H1 (cell line): ENCODE data around the gene RIMBP2. TPM values are rescaled to one million over a fixed set of nuclear protein-coding genes. Genes with fewer than 3 reads are reported as not detected.
A peak's percentile ranks its signal among the peaks of the same experiment; 100 is the strongest.

Experiments used
- CTCF ChIA-PET: fragments of 300-600 bp; sonication (Branson Sonifier 250); formaldehyde crosslinking; loops from one replicate; lab custom pipeline; 2021; ENCODE audit not compliant: partially characterized antibody; lab: Charles Lee
- POLR2A ChIA-PET: fragments of 300-600 bp; sonication (Branson Sonifier 250); formaldehyde crosslinking; loops from one replicate; lab custom pipeline; 2021; ENCODE audit warnings: inconsistent platforms; ENCODE audit not compliant: partially characterized antibody; lab: Charles Lee
- DNase-seq, 2 experiments: peaks; one replicate each; pipeline versions ENCODE4 v3.0.0 to v3.0.0-alpha.2; 2010 to 2022; ENCODE audit warnings: low spot score in 2 of 2, low read depth in 1 of 2, mixed read lengths in 1 of 2
- FAIRE-seq: peaks from 2 replicates; lab custom pipeline; 2011; peaks lifted over from hg19 to GRCh38; lab: Jason Lieb, UNC
- H2AFZ ChIP-seq: 2 replicates; pipeline ENCODE4 v1.8.1; 2012; ENCODE audit warnings: low read length, inconsistent platforms
- H2AK5ac ChIP-seq: 2 replicates; pipeline ENCODE4 v1.6.1; 2013; ENCODE audit warnings: low read depth, low read length
- H2BK120ac ChIP-seq: replicated peaks from 2 replicates; pipeline ENCODE3; 2013; ENCODE audit warnings: low read depth, low read length, inconsistent platforms
- H2BK12ac ChIP-seq: 2 replicates; pipeline ENCODE4 v1.6.1; 2013; ENCODE audit warnings: low read depth, low read length
- H2BK15ac ChIP-seq: 2 replicates; pipeline ENCODE4 v1.6.1; 2013; ENCODE audit warnings: low read length
- H2BK20ac ChIP-seq: 2 replicates; pipeline ENCODE4 v1.6.1; 2013; ENCODE audit warnings: low read length
- H2BK5ac ChIP-seq: 2 replicates; pipeline ENCODE4 v1.6.1; 2013; ENCODE audit warnings: low read depth, low read length
- H3K14ac ChIP-seq: 2 replicates; pipeline ENCODE4 v1.6.1; 2013; ENCODE audit warnings: inconsistent platforms; ENCODE audit not compliant: insufficient read length
- H3K18ac ChIP-seq: 2 replicates; pipeline ENCODE4 v1.6.1; 2013; ENCODE audit warnings: low read length; ENCODE audit errors: extremely low read depth
- H3K23ac ChIP-seq: 2 replicates; pipeline ENCODE4 v1.6.1; 2013; ENCODE audit warnings: inconsistent platforms; ENCODE audit not compliant: insufficient read length
- H3K23me2 ChIP-seq: 2 replicates; pipeline ENCODE4 v1.6.1; 2013; ENCODE audit warnings: low read depth, low read length
- H3K27ac ChIP-seq: 2 replicates; pipeline ENCODE4 v1.6.1; 2011; ENCODE audit warnings: low read depth, low read length, inconsistent platforms
- H3K27me3 ChIP-seq, 4 experiments: replicated peaks in 1 of 4; 1 replicate in 1 of 4; 2 replicates in 3 of 4; pipeline versions ENCODE4 v1.6.1 to v1.8.1; 2011 to 2013; ENCODE audit warnings: low read length in 3 of 4, mild to moderate bottlenecking in 3 of 4, inconsistent platforms in 2 of 4, mixed read lengths in 2 of 4, moderate library complexity in 1 of 4; ENCODE audit not compliant: control insufficient read depth in 3 of 4, insufficient read depth in 3 of 4; ENCODE audit errors: extremely low read depth in 1 of 4
- H3K36me3 ChIP-seq, 4 experiments: 2 replicates each; pipeline versions ENCODE4 v1.6.1 to v1.8.1; 2011 to 2013; ENCODE audit warnings: mild to moderate bottlenecking in 4 of 4, low read length in 3 of 4, moderate library complexity in 2 of 4, control low read depth in 1 of 4, inconsistent platforms in 1 of 4; ENCODE audit not compliant: insufficient read depth in 4 of 4, control insufficient read depth in 2 of 4
- H3K4ac ChIP-seq: replicated peaks from 2 replicates; pipeline ENCODE3; 2013; ENCODE audit warnings: low read length, low read depth, mixed read lengths, inconsistent platforms; ENCODE audit not compliant: insufficient read length
- H3K4me1 ChIP-seq, 4 experiments: replicated peaks in 1 of 4; 1 replicate in 1 of 4; 2 replicates in 3 of 4; pipeline versions ENCODE4 v1.6.1 to v1.8.1; 2011 to 2013; ENCODE audit warnings: low read length in 3 of 4, inconsistent platforms in 2 of 4, mixed read lengths in 1 of 4; ENCODE audit not compliant: insufficient read depth in 4 of 4, control insufficient read depth in 3 of 4
- H3K4me2 ChIP-seq, 2 experiments: 2 replicates each; pipeline versions ENCODE4 v1.6.1 to v1.8.1; 2011 to 2013; ENCODE audit warnings: low read depth in 2 of 2, low read length in 2 of 2, control low read depth in 1 of 2, inconsistent platforms in 1 of 2, mild to moderate bottlenecking in 1 of 2; ENCODE audit not compliant: insufficient read depth in 1 of 2
- H3K4me3 ChIP-seq, 4 experiments: fragments of 200-600, 300-600 bp in 1 of 4; sonication (generic), shearing (Covaris generic), sonication (Bioruptor Twin) in 1 of 4; 2 replicates each; pipeline versions ENCODE4 v1.5.1 to v1.8.1; 2011 to 2016; ENCODE audit warnings: low read length in 4 of 4, low read depth in 3 of 4, control low read depth in 2 of 4, inconsistent platforms in 2 of 4, mild to moderate bottlenecking in 2 of 4, mixed read lengths in 1 of 4, moderate library complexity in 1 of 4; ENCODE audit not compliant: insufficient read depth in 2 of 4; ENCODE audit errors: extremely low read depth in 1 of 4
- H3K56ac ChIP-seq: replicated peaks from 2 replicates; pipeline ENCODE3; 2013; ENCODE audit warnings: low read depth, mild to moderate bottlenecking, mixed read lengths, low read length, inconsistent platforms; ENCODE audit not compliant: insufficient read length
- H3K79me1 ChIP-seq: 2 replicates; pipeline ENCODE4 v1.6.1; 2013; ENCODE audit warnings: low read depth, low read length, control low read depth
- H3K79me2 ChIP-seq, 2 experiments: 2 replicates each; pipeline versions ENCODE4 v1.6.1 to v1.8.1; 2012 to 2013; ENCODE audit warnings: low read length in 2 of 2, mild to moderate bottlenecking in 2 of 2, inconsistent platforms in 1 of 2; ENCODE audit not compliant: insufficient read depth in 2 of 2, control insufficient read depth in 1 of 2
- H3K9ac ChIP-seq, 4 experiments: replicated peaks in 1 of 4; 1 replicate in 1 of 4; 2 replicates in 3 of 4; pipeline versions ENCODE4 v1.6.1 to v1.8.1; 2011 to 2013; ENCODE audit warnings: low read depth in 3 of 4, low read length in 3 of 4, control low read depth in 2 of 4, mild to moderate bottlenecking in 2 of 4, moderate library complexity in 2 of 4, inconsistent platforms in 1 of 4; ENCODE audit errors: extremely low read depth in 1 of 4
- H3K9me3 ChIP-seq, 2 experiments: 2 replicates each; pipeline versions ENCODE4 v1.6.1 to v1.8.1; 2012 to 2013; ENCODE audit warnings: mild to moderate bottlenecking in 2 of 2, moderate library complexity in 2 of 2, control low read depth in 1 of 2, inconsistent platforms in 1 of 2, low read depth in 1 of 2, low read length in 1 of 2, mixed read lengths in 1 of 2; ENCODE audit not compliant: insufficient read depth in 2 of 2
- H4K20me1 ChIP-seq, 2 experiments: replicated peaks in 1 of 2; 2 replicates each; pipeline versions ENCODE3 to v1.8.1; 2011 to 2013; ENCODE audit warnings: inconsistent platforms in 2 of 2, low read length in 2 of 2, mild to moderate bottlenecking in 1 of 2; ENCODE audit not compliant: insufficient read depth in 2 of 2, control insufficient read depth in 1 of 2
- H4K5ac ChIP-seq: 2 replicates; pipeline ENCODE4 v1.6.1; 2013; ENCODE audit warnings: low read length, low read depth, mixed read lengths, inconsistent platforms; ENCODE audit not compliant: insufficient read length
- H4K8ac ChIP-seq: 2 replicates; pipeline ENCODE4 v1.8.0; 2013; ENCODE audit warnings: mild to moderate bottlenecking, moderate library complexity, low read length, inconsistent platforms; ENCODE audit not compliant: insufficient read depth; ENCODE audit errors: extremely low read depth
- H4K91ac ChIP-seq: replicated peaks from 2 replicates; pipeline ENCODE3; 2013; ENCODE audit warnings: low read length, mixed read lengths, inconsistent platforms; ENCODE audit not compliant: insufficient read length
- CBX8 ChIP-seq: fragments of 300-800, 300-1000 bp; sonication (generic); IDR thresholded peaks from 2 replicates; pipeline ENCODE4 v1.7.1; 2016; ENCODE audit warnings: low read depth, low read length, borderline replicate concordance
- EGR1 ChIP-seq: IDR thresholded peaks from 2 replicates; pipeline ENCODE4 v1.6.1; 2011; ENCODE audit warnings: low read depth, low read length, borderline replicate concordance
- MAFK ChIP-seq: IDR thresholded peaks from 2 replicates; pipeline ENCODE4 v1.6.1; 2012; ENCODE audit warnings: low read depth, mild to moderate bottlenecking, improper control_type of control experiment, low read length
- PHF8 ChIP-seq: fragments of 200-600 bp; sonication (generic); conservative IDR thresholded peaks from 2 replicates; pipeline ENCODE4 v1.7.1; 2012; ENCODE audit warnings: low read depth, mild to moderate bottlenecking, inconsistent platforms, low read length, moderate library complexity
- RAD21 ChIP-seq, 2 experiments: IDR thresholded peaks in 1 of 2; conservative IDR thresholded peaks in 1 of 2; 2 replicates each; pipeline ENCODE4 v1.6.1; 2011; ENCODE audit warnings: low read depth in 2 of 2, low read length in 2 of 2, improper control_type of control experiment in 1 of 2, inconsistent platforms in 1 of 2, mild to moderate bottlenecking in 1 of 2, moderate library complexity in 1 of 2
- RNF2 ChIP-seq: fragments of 200-900, 300-1000 bp; sonication (generic); IDR thresholded peaks from 2 replicates; pipeline ENCODE4 v1.7.1; 2016; ENCODE audit warnings: borderline replicate concordance, low read depth, mild to moderate bottlenecking, antibody characterized with exemption, low read length; ENCODE audit not compliant: poor library complexity, severe bottlenecking; ENCODE audit errors: missing control alignments
- SIX5 ChIP-seq: IDR thresholded peaks from 2 replicates; pipeline ENCODE4 v1.6.1; 2011; ENCODE audit warnings: mild to moderate bottlenecking, low read depth, low read length
- SP2 ChIP-seq: IDR thresholded peaks from 2 replicates; pipeline ENCODE4 v1.6.1; 2012; ENCODE audit warnings: mild to moderate bottlenecking, low read length, inconsistent platforms
- YY1 ChIP-seq: IDR thresholded peaks from 2 replicates; pipeline ENCODE4 v1.6.1; 2011; ENCODE audit warnings: low read depth, mild to moderate bottlenecking, low read length
- ZNF274 ChIP-seq: IDR thresholded peaks from 2 replicates; pipeline ENCODE4 v1.7.0; 2012; ENCODE audit warnings: low read length, borderline replicate concordance; ENCODE audit errors: extremely low read depth
- WGBS, 2 experiments: shearing (Covaris generic) in 1 of 2; methylation state at CpG; one replicate each; pipeline versions ENCODE4 v1.1.6 to v1.1.7; 2013 to 2015; ENCODE audit warnings: low lambda C conversion rate in 2 of 2, mixed read lengths in 2 of 2, inconsistent platforms in 1 of 2, low coverage in 1 of 2, missing lambda C conversion rate in 1 of 2; ENCODE audit not compliant: insufficient replicate concordance in 2 of 2, insufficient coverage in 1 of 2, insufficient read length in 1 of 2; ENCODE audit errors: extremely low coverage in 1 of 2, missing lambda C conversion rate in 1 of 2; 5-methylcytosine and 5-hydroxymethylcytosine counted together
- polyA plus RNA-seq, 7 experiments: library from polyadenylated mRNA; depleted of rRNA in 3 of 7; stranded (reverse) in 5 of 7; unstranded in 2 of 7; fragments of >200 nt in 5 of 7; fragments of 200-250 nt in 2 of 7; gene quantifications; 1 replicate in 5 of 7; 2 replicates in 1 of 7; 4 replicates in 1 of 7; pipeline versions ENCODE4 v1.2.1 to v1.2.3, GENCODE V29; 2011 to 2013; ENCODE audit warnings: missing spikeins in 2 of 7, mixed read lengths in 2 of 7
- total RNA-seq: library from RNA; stranded (reverse); fragmentation: NEBNext Ultra II Directional; extraction: Animal tissue kit (Norgen Biotek cat#: 25700); gene quantifications from 2 replicates; pipeline ENCODE4 v1.2.1, GENCODE V29; 2021

Gene RIMBP2
- total and polyA plus RNA-seq, 2 of the 8 experiments (the other 6 are each of a cell fraction or from before 2014, with no cell fraction given): 0.18 to 0.65 TPM

GRCh38 chr12:130592641-130593040, 123.5 kb downstream of the RIMBP2 start:
- Histone ChIP-seq H3K4ac (no peak overlapping the region), H3K4me1 (peaks cover 0 to 2% (median 0%) of the 10 kb centered on the region in 4 experiments; a peak in 1 of 7 replicates), H3K23me2 (no peaks in the 10 kb centered on the region), H3K79me1 (no peaks in the 10 kb centered on the region), H3K56ac (no peak overlapping the region), H2BK20ac (no peak overlapping the region), H3K23ac (no peak overlapping the region), H3K36me3 (no peaks in the 10 kb centered on the region), H3K18ac (no peak overlapping the region), H3K79me2 (no peaks in the 10 kb centered on the region), H3K4me3 (no peak overlapping the region), H2AFZ (no peak overlapping the region), H3K14ac (no peak overlapping the region), H3K4me2 (no peak overlapping the region), H2BK120ac (no peak overlapping the region), H2BK15ac (no peak overlapping the region), H3K27ac (no peak overlapping the region), H2BK5ac (no peak overlapping the region), H4K91ac (no peak overlapping the region), H3K9me3 (peaks cover 0 to 2% of the 10 kb centered on the region in 2 experiments; a peak in 1 of 4 replicates), H2BK12ac (no peak overlapping the region), H4K8ac (0 out of 2 replicates have a peak overlapping the region, but pooled peaks have one; percentile 46), H4K20me1 (no peaks in the 10 kb centered on the region), H3K27me3 (0 out of 7 replicates have a peak, but pooled peaks cover 0 to 2% (median 0%) of the 10 kb centered on the region in 4 experiments), H3K9ac (no peak overlapping the region), H2AK5ac (no peak overlapping the region), H4K5ac (no peak overlapping the region)
- 93% methylated on average over 21 of the region's 23 CpGs; no CpG with 5 or more reads in 1 of the 2 experiments for WGBS, 2 experiments
- FAIRE-seq (no peak), DNase-seq (no peak)
- TF ChIP-seq SP2 (no peak), RNF2 (no peak), MAFK (no peak), CBX8 (no peak), RAD21 (IDR thresholded peaks at IDR 0.05 in 1 of 2, conservative IDR thresholded peaks at IDR 0.05 in 1 of 2; ENCODE audit: low read depth in 2 of 2, low read length in 2 of 2) (no peak), YY1 (no peak), EGR1 (no peak), SIX5 (no peak), ZNF274 (no peak), PHF8 (no peak)
- ChIA-PET POLR2A (no interaction called here), CTCF (no interaction called here)
